Left colon (tissue), 2 donors: ENCODE data around the gene ARG2. TPM values are rescaled to one million over a fixed set of nuclear protein-coding genes. Genes with fewer than 3 reads are reported as not detected.
A peak's percentile ranks its signal among the peaks of the same experiment; 100 is the strongest.
"Not testable (repeated sequence)": the region's sequence is repeated elsewhere in the genome, so short reads cannot be mapped to it uniquely, and the experiment has no call there.

ENCODE experiments used
- ATAC-seq: fragments of 200-7000 bp; cut with Tn5 transposase; one replicate; pipeline ENCODE4 v1.9.1; 2020; ENCODE audit warnings: mild to moderate bottlenecking, moderate library complexity
- DNase-seq, 2 donors: peaks; one replicate each; pipeline ENCODE4 v3.0.0-alpha.2; 2020
- intact Hi-C, 2 donors: fragments of 100-400 bp; cut with DNase I in 1 of 2; cut with micrococcal nuclease in 1 of 2; formaldehyde crosslinking; loops; one replicate each; pipeline versions ENCODE4 v1.11.2 to v1.14.0; 2022; cut with DNase I, micrococcal nuclease
- total RNA-seq, 2 donors: library from RNA; stranded (reverse); fragmentation: NEBNext Ultra II Directional; extraction: Animal tissue kit (Norgen Biotek cat#: 25700); gene quantifications; one replicate each; pipeline ENCODE4 v1.2.1, GENCODE V29; 2021
- donor health status: DM: no; HTN: no; CAD: no.
- donor health status: DM: yes; HTN: yes; CAD: no.

ARG2 gene
- total RNA-seq, 2 donors from 2014 or later = 0.85 to 18.1 TPM

- ATAC-seq = no peak
- DNase-seq = no peak
- intact Hi-C loops = no loop called here
Observed at GRCh38 chr14:67623114-67623513, 3.4 kb downstream of the ARG2 start.

- ATAC-seq, DNase-seq, intact Hi-C loops: not testable (repeated sequence)
Observed at GRCh38 chr14:67626131-67626530, 6.4 kb downstream of the ARG2 start.

GRCh38 chr14:67627519-67627918, 7.8 kb downstream of the ARG2 start:
- DNase-seq (no peak), ATAC-seq (no peak)
- intact Hi-C loops = no loop called here

GRCh38 chr14:67630186-67630585, 10.5 kb downstream of the ARG2 start:
- DNase-seq = no peak
- no peak for ATAC-seq
- intact Hi-C loops = no loop called here

- DNase-seq (no peak), ATAC-seq (no peak)
- intact Hi-C loops = no loop called here
Observed at GRCh38 chr14:67630938-67631337, 11.2 kb downstream of the ARG2 start.

GRCh38 chr14:67633451-67634147, 13.9 kb downstream of the ARG2 start:
- ATAC-seq = peak; percentile 92

GRCh38 chr14:67636361-67636919, 16.7 kb downstream of the ARG2 start:
- ATAC-seq (peak; percentile 53), DNase-seq (no peak)
- intact Hi-C loops = no loop called here

More at GRCh38 chr14:67633451-67634147, 13.9 kb downstream of the ARG2 start:
- DNase-seq = peak in 1 of 2 donors; percentile 20
- intact Hi-C loops = no loop called here

- DNase-seq = no peak
- intact Hi-C loops = no loop called here
- ATAC-seq = no peak
Observed at GRCh38 chr14:67638642-67639041, 18.9 kb downstream of the ARG2 start.

- no peak for DNase-seq
- intact Hi-C loops = no loop called here
- no peak for ATAC-seq
Observed at GRCh38 chr14:67641480-67641879, 21.8 kb downstream of the ARG2 start.

- DNase-seq = no peak
- ATAC-seq = peak; percentile 60
- intact Hi-C loops = no loop called here
Observed at GRCh38 chr14:67641902-67642749, 22.4 kb downstream of the ARG2 start.

GRCh38 chr14:67643713-67644112, 24.0 kb downstream of the ARG2 start:
- intact Hi-C loops = no loop called here
- DNase-seq = no peak
- ATAC-seq = no peak

- no peak for DNase-seq
- no peak for ATAC-seq
- intact Hi-C loops = no loop called here
Observed at GRCh38 chr14:67644428-67644827, 24.7 kb downstream of the ARG2 start.

GRCh38 chr14:67645414-67645813, 25.7 kb downstream of the ARG2 start:
- intact Hi-C loops = no loop called here
- no peak for ATAC-seq
- no peak for DNase-seq

GRCh38 chr14:67646131-67646530, 26.4 kb downstream of the ARG2 start:
- intact Hi-C loops = no loop called here
- ATAC-seq = no peak
- DNase-seq = no peak

- no peak for DNase-seq
- no peak for ATAC-seq
- intact Hi-C loops = no loop called here
Observed at GRCh38 chr14:67650151-67650550, 30.4 kb downstream of the ARG2 start.

- DNase-seq (no peak), ATAC-seq (no peak)
- intact Hi-C loops = no loop called here
Observed at GRCh38 chr14:67650694-67651093, 31.0 kb downstream of the ARG2 start.

- no peak for DNase-seq
- intact Hi-C loops = no loop called here
- no peak for ATAC-seq
Observed at GRCh38 chr14:67652189-67652588, 32.5 kb downstream of the ARG2 start.

GRCh38 chr14:67653651-67654280, 34.0 kb downstream of the ARG2 start:
- DNase-seq (no peak), ATAC-seq (no peak)
- intact Hi-C loops = no loop called here

- DNase-seq (no peak), ATAC-seq (no peak)
- intact Hi-C loops = no loop called here
Observed at GRCh38 chr14:67663633-67664032, 43.9 kb downstream of the ARG2 start.
